Loucy (cell line): ENCODE results near the gene PFKFB3.

Experiments used
- H2AFZ ChIP-seq: fragments of 200-600 bp; sonication (generic); 2 replicates; pipeline ENCODE4 v1.6.0; 2016; ENCODE audit warnings: antibody characterized with exemption, mild to moderate bottlenecking, low read length, moderate library complexity
- H3F3A ChIP-seq: fragments of 200-600 bp; 2 replicates; pipeline ENCODE4 v1.6.0; 2016; ENCODE audit warnings: antibody characterized with exemption, low read depth, mild to moderate bottlenecking
- H3K27me3 ChIP-seq: fragments of 200-600 bp; sonication (generic); 2 replicates; pipeline ENCODE4 v1.6.1; 2014; ENCODE audit warnings: low read length, mild to moderate bottlenecking; ENCODE audit not compliant: insufficient read depth, poor library complexity, severe bottlenecking
- H3K36me3 ChIP-seq: fragments of 200-600 bp; sonication (generic); 2 replicates; pipeline ENCODE4 v1.6.1; 2016; ENCODE audit warnings: low read length; ENCODE audit not compliant: insufficient read depth
- H3K4me1 ChIP-seq: fragments of 200-600 bp; sonication (generic); 2 replicates; pipeline ENCODE4 v1.5.1; 2014; ENCODE audit warnings: low read length, mild to moderate bottlenecking; ENCODE audit not compliant: insufficient read depth, poor library complexity, severe bottlenecking
- H3K4me2 ChIP-seq: fragments of 200-600 bp; sonication (generic); 2 replicates; pipeline ENCODE4 v1.6.0; 2014; ENCODE audit warnings: antibody characterized with exemption, low read length, low read depth, mild to moderate bottlenecking; ENCODE audit not compliant: poor library complexity, severe bottlenecking
- H3K4me3 ChIP-seq: fragments of 200-600 bp; sonication (generic); 2 replicates; pipeline ENCODE4 v1.5.1; 2014; ENCODE audit warnings: low read length, mild to moderate bottlenecking, mixed read lengths; ENCODE audit not compliant: poor library complexity, severe bottlenecking
- H3K79me2 ChIP-seq: fragments of 200-600 bp; sonication (generic); 2 replicates; pipeline ENCODE4 v1.6.1; 2014; ENCODE audit warnings: low read length; ENCODE audit not compliant: insufficient read depth
- H3K9ac ChIP-seq: fragments of 200-600 bp; sonication (generic); 2 replicates; pipeline ENCODE4 v1.6.0; 2014; ENCODE audit warnings: mild to moderate bottlenecking, low read depth, low read length, moderate library complexity; ENCODE audit not compliant: poor library complexity, severe bottlenecking
- H3K9me2 ChIP-seq: fragments of 200-600 bp; sonication (generic); replicated peaks from 2 replicates; pipeline ENCODE4 v1.6.1; 2016; ENCODE audit warnings: low read depth, low read length, mixed read lengths
- H3K9me3 ChIP-seq: fragments of 200-600 bp; sonication (generic); 2 replicates; pipeline ENCODE4 v1.6.1; 2014; ENCODE audit warnings: mild to moderate bottlenecking, antibody characterized with exemption, low read length, low read depth; ENCODE audit not compliant: insufficient read depth
- H4K20me1 ChIP-seq: fragments of 200-600 bp; sonication (generic); 2 replicates; pipeline ENCODE4 v1.6.0; 2014; ENCODE audit warnings: antibody characterized with exemption, low read length, mild to moderate bottlenecking; ENCODE audit not compliant: insufficient read depth, poor library complexity, severe bottlenecking
- CTCF ChIP-seq: fragments of 200-600 bp; sonication (generic); conservative IDR thresholded peaks from 2 replicates; pipeline ENCODE4 v1.5.1; 2014; ENCODE audit warnings: mild to moderate bottlenecking, antibody characterized with exemption, low read length
- EZH2phosphoT487 ChIP-seq: fragments of 200-600 bp; IDR thresholded peaks from 2 replicates; pipeline ENCODE4 v1.6.1; 2018; ENCODE audit warnings: antibody characterized with exemption, mild to moderate bottlenecking, moderate library complexity, borderline replicate concordance

The PFKFB3 gene

GRCh38 chr10:6224781-6225180 is 22.0 kb downstream of the PFKFB3 start:
- no peaks in the 10 kb centered on the region for H3F3A ChIP-seq
- H3K4me3 ChIP-seq: no peak overlapping the region
- no peak overlapping the region for H3K4me2 ChIP-seq
- no peaks in the 10 kb centered on the region for H3K9me3 ChIP-seq
- H3K4me1 ChIP-seq: no peaks in the 10 kb centered on the region
- no peaks in the 10 kb centered on the region for H3K27me3 ChIP-seq
- peaks cover 15% of the 10 kb centered on the region; the same call in 1 of the 2 replicates for H3K79me2 ChIP-seq
- peaks cover 99% of the 10 kb centered on the region for H3K36me3 ChIP-seq
- H3K9me2 ChIP-seq: no peaks in the 10 kb centered on the region
- no peak for TF ChIP-seq EZH2phosphoT487
- TF ChIP-seq CTCF: no peak
- H3K9ac ChIP-seq: no peak overlapping the region
- peaks cover 20% of the 10 kb centered on the region for H4K20me1 ChIP-seq
- no peak overlapping the region for H2AFZ ChIP-seq

- no peak for TF ChIP-seq EZH2phosphoT487
- no peak for TF ChIP-seq CTCF
- H3K4me1 ChIP-seq: no peaks in the 10 kb centered on the region
- H3K4me3 ChIP-seq: no peak overlapping the region
- H3F3A ChIP-seq: no peaks in the 10 kb centered on the region
- peaks cover 99% of the 10 kb centered on the region for H3K36me3 ChIP-seq
- peaks cover 26% of the 10 kb centered on the region for H4K20me1 ChIP-seq
- H3K9me2 ChIP-seq: no peaks in the 10 kb centered on the region
- H3K79me2 ChIP-seq: peaks cover 20% of the 10 kb centered on the region; the same call in 1 of the 2 replicates
- H3K4me2 ChIP-seq: no peak overlapping the region
- no peaks in the 10 kb centered on the region for H3K9me3 ChIP-seq
- no peak overlapping the region for H2AFZ ChIP-seq
- no peak overlapping the region for H3K9ac ChIP-seq
- no peaks in the 10 kb centered on the region for H3K27me3 ChIP-seq
Measured at GRCh38 chr10:6225263-6225814, 22.6 kb downstream of the PFKFB3 start.

GRCh38 chr10:6226216-6226615 is 23.5 kb downstream of the PFKFB3 start:
- Histone ChIP-seq H3K9me3 (no peaks in the 10 kb centered on the region), H3K27me3 (no peaks in the 10 kb centered on the region), H3K9ac (no peak overlapping the region), H3F3A (no peaks in the 10 kb centered on the region), H4K20me1 (peaks cover 22% of the 10 kb centered on the region), H3K4me1 (no peaks in the 10 kb centered on the region), H3K79me2 (peaks cover 20% of the 10 kb centered on the region; the same call in 1 of the 2 replicates), H3K36me3 (peaks cover 97% of the 10 kb centered on the region), H3K9me2 (no peaks in the 10 kb centered on the region), H3K4me2 (no peak overlapping the region), H2AFZ (no peak overlapping the region), H3K4me3 (no peak overlapping the region)
- TF ChIP-seq CTCF (no peak), EZH2phosphoT487 (no peak)
